Mesenchymal stem cell (in vitro differentiated cells and primary cell): Measurements from ENCODE around the gene SEMG1.

Experiments used
- DNase-seq: peaks from one replicate; pipeline ENCODE4 v3.0.0-alpha.2; 2013
- H2AFZ ChIP-seq: one replicate; pipeline ENCODE4 v1.6.1; 2013; ENCODE audit warnings: low read depth, mild to moderate bottlenecking, control low read depth, inconsistent platforms, low read length, moderate library complexity
- H2AK5ac ChIP-seq: 2 replicates; pipeline ENCODE4 v1.6.1; 2013; ENCODE audit warnings: low read length, moderate library complexity, mild to moderate bottlenecking, inconsistent platforms; ENCODE audit not compliant: severe bottlenecking
- H2BK120ac ChIP-seq: one replicate; pipeline ENCODE4 v1.6.1; 2013; ENCODE audit warnings: low read depth, mild to moderate bottlenecking, inconsistent platforms, low read length, moderate library complexity
- H2BK12ac ChIP-seq, 2 experiments: one replicate each; pipeline ENCODE4 v1.6.1; 2013; ENCODE audit warnings: inconsistent platforms in 2 of 2, low read length in 2 of 2, mild to moderate bottlenecking in 2 of 2, moderate library complexity in 2 of 2, control low read depth in 1 of 2
- H2BK15ac ChIP-seq: one replicate; pipeline ENCODE4 v1.6.1; 2013; ENCODE audit warnings: mild to moderate bottlenecking, low read depth, inconsistent platforms; ENCODE audit not compliant: poor library complexity, severe bottlenecking
- H2BK5ac ChIP-seq: 2 replicates; pipeline ENCODE4 v1.6.1; 2013; ENCODE audit warnings: low read depth, mild to moderate bottlenecking, low read length, control low read depth, inconsistent platforms; ENCODE audit not compliant: poor library complexity, severe bottlenecking
- H3K14ac ChIP-seq, 2 experiments: one replicate each; pipeline ENCODE4 v1.6.1; 2013; ENCODE audit warnings: inconsistent platforms in 2 of 2, low read length in 2 of 2, control low read depth in 1 of 2, mild to moderate bottlenecking in 1 of 2, moderate library complexity in 1 of 2
- H3K18ac ChIP-seq, 2 experiments: one replicate each; pipeline ENCODE4 v1.6.1; 2013; ENCODE audit warnings: inconsistent platforms in 2 of 2, low read length in 2 of 2, control low read depth in 1 of 2, low read depth in 1 of 2, mild to moderate bottlenecking in 1 of 2
- H3K23ac ChIP-seq, 2 experiments: one replicate each; pipeline ENCODE4 v1.6.1; 2013; ENCODE audit warnings: inconsistent platforms in 2 of 2, low read length in 2 of 2, mild to moderate bottlenecking in 2 of 2, moderate library complexity in 2 of 2, control low read depth in 1 of 2
- H3K27ac ChIP-seq: 2 replicates; pipeline ENCODE4 v1.5.1; 2013; ENCODE audit warnings: mild to moderate bottlenecking, moderate library complexity, low read length, control low read depth, inconsistent platforms; ENCODE audit not compliant: poor library complexity, severe bottlenecking
- H3K27me3 ChIP-seq, 2 experiments: 2 replicates each; pipeline versions ENCODE4 v1.6.1 to v1.7.0; 2013; ENCODE audit warnings: low read length in 2 of 2, mild to moderate bottlenecking in 2 of 2, moderate library complexity in 2 of 2, control low read depth in 1 of 2, inconsistent platforms in 1 of 2; ENCODE audit not compliant: control insufficient read depth in 1 of 2, insufficient read depth in 1 of 2
- H3K36me3 ChIP-seq, 2 experiments: 2 replicates each; pipeline versions ENCODE4 v1.6.1 to v1.7.0; 2013; ENCODE audit warnings: low read length in 2 of 2, control low read depth in 1 of 2, inconsistent platforms in 1 of 2, low read depth in 1 of 2, mild to moderate bottlenecking in 1 of 2; ENCODE audit not compliant: insufficient read depth in 2 of 2, control insufficient read depth in 1 of 2
- H3K4ac ChIP-seq, 2 experiments: one replicate each; pipeline ENCODE4 v1.6.1; 2013; ENCODE audit warnings: inconsistent platforms in 2 of 2, low read length in 2 of 2, mild to moderate bottlenecking in 2 of 2, moderate library complexity in 2 of 2, control low read depth in 1 of 2, low read depth in 1 of 2
- H3K4me1 ChIP-seq: 2 replicates; pipeline ENCODE4 v1.6.1; 2013; ENCODE audit warnings: low read depth, low read length, control low read depth; ENCODE audit not compliant: control insufficient read depth, insufficient read depth
- H3K4me2 ChIP-seq: 2 replicates; pipeline ENCODE4 v1.6.1; 2013; ENCODE audit warnings: low read length, mild to moderate bottlenecking, inconsistent platforms; ENCODE audit not compliant: poor library complexity, severe bottlenecking
- H3K4me3 ChIP-seq, 2 experiments: 2 replicates each; pipeline versions ENCODE4 v1.5.1 to v1.7.0; 2013; ENCODE audit warnings: low read length in 2 of 2, mild to moderate bottlenecking in 2 of 2, control low read depth in 1 of 2, low read depth in 1 of 2; ENCODE audit not compliant: insufficient read depth in 1 of 2
- H3K79me1 ChIP-seq: replicated peaks from 2 replicates; pipeline ENCODE4 v1.6.1; 2013; ENCODE audit warnings: mild to moderate bottlenecking, control low read depth, low read length, inconsistent platforms; ENCODE audit not compliant: poor library complexity, severe bottlenecking
- H3K9ac ChIP-seq: 2 replicates; pipeline ENCODE4 v1.7.0; 2013; ENCODE audit warnings: mild to moderate bottlenecking, low read length, moderate library complexity
- H3K9me3 ChIP-seq: 2 replicates; pipeline ENCODE4 v1.7.0; 2013; ENCODE audit warnings: mild to moderate bottlenecking, low read length; ENCODE audit not compliant: control insufficient read depth
- H4K8ac ChIP-seq: one replicate; pipeline ENCODE4 v1.6.1; 2013; ENCODE audit warnings: inconsistent platforms, mild to moderate bottlenecking, low read length, moderate library complexity
- H4K91ac ChIP-seq: one replicate; pipeline ENCODE4 v1.6.1; 2013; ENCODE audit warnings: mild to moderate bottlenecking, low read length, inconsistent platforms
- WGBS: methylation state at CpG from one replicate; pipeline ENCODE4 v1.1.7; 2013; ENCODE audit warnings: mixed read lengths; 5-methylcytosine and 5-hydroxymethylcytosine counted together

SEMG1 gene

GRCh38 chr20:45189861-45190260 lies 17.0 kb upstream of the SEMG1 start:
- Histone ChIP-seq H3K9ac (no peak overlapping the region), H2BK12ac (no peak overlapping the region), H3K36me3 (no peaks in the 10 kb centered on the region), H2AK5ac (no peak overlapping the region), H2AFZ (no peak overlapping the region), H4K91ac (no peak overlapping the region), H3K27me3 (peaks cover 0 to 45% of the 10 kb centered on the region in 2 experiments), H2BK120ac (no peak overlapping the region), H3K27ac (no peak overlapping the region), H3K4me3 (no peak overlapping the region), H2BK5ac (no peak overlapping the region), H3K14ac (no peak overlapping the region), H2BK15ac (no peak overlapping the region), H3K23ac (no peak overlapping the region), H4K8ac (no peak overlapping the region), H3K9me3 (no peaks in the 10 kb centered on the region), H3K18ac (no peak overlapping the region), H3K79me1 (no peaks in the 10 kb centered on the region), H3K4ac (no peak overlapping the region), H3K4me2 (no peak overlapping the region), H3K4me1 (no peaks in the 10 kb centered on the region)
- DNase-seq: no peak
- 67% methylated on average over 3 of the region's 3 CpGs for WGBS

- Histone ChIP-seq H3K9me3 (peaks cover 2% of the 10 kb centered on the region), H2AFZ (no peak overlapping the region), H3K14ac (no peak overlapping the region), H2BK5ac (no peak overlapping the region), H2AK5ac (no peak overlapping the region), H4K8ac (no peak overlapping the region), H3K18ac (no peak overlapping the region), H3K27ac (no peak overlapping the region), H3K23ac (no peak overlapping the region), H2BK15ac (no peak overlapping the region), H3K79me1 (no peaks in the 10 kb centered on the region), H3K4me1 (no peaks in the 10 kb centered on the region), H3K4ac (no peak overlapping the region), H3K4me3 (no peak overlapping the region), H3K4me2 (no peak overlapping the region), H4K91ac (no peak overlapping the region), H3K27me3 (peaks cover 0 to 43% of the 10 kb centered on the region in 2 experiments), H3K9ac (no peak overlapping the region), H2BK12ac (no peak overlapping the region), H2BK120ac (no peak overlapping the region), H3K36me3 (no peaks in the 10 kb centered on the region)
- DNase-seq: no peak
- no CpG with 5 or more reads among the region's 3 CpGs for WGBS
Measured at GRCh38 chr20:45191926-45192325, 14.9 kb upstream of the SEMG1 start.

GRCh38 chr20:45193331-45193730 lies 13.5 kb upstream of the SEMG1 start:
- no peak overlapping the region for H2BK15ac ChIP-seq
- no peak overlapping the region for H3K18ac ChIP-seq
- no peak overlapping the region for H3K4ac ChIP-seq
- H3K27ac ChIP-seq: no peak overlapping the region
- no peaks in the 10 kb centered on the region for H3K79me1 ChIP-seq
- no peak overlapping the region for H3K14ac ChIP-seq
- no peak overlapping the region for H2BK12ac ChIP-seq
- H2BK5ac ChIP-seq: no peak overlapping the region
- no peak overlapping the region for H4K8ac ChIP-seq
- H3K9ac ChIP-seq: no peak overlapping the region
- H3K36me3 ChIP-seq: no peaks in the 10 kb centered on the region
- H2BK120ac ChIP-seq: no peak overlapping the region
- peaks cover 2 to 40% of the 10 kb centered on the region in 2 experiments for H3K27me3 ChIP-seq
- H3K23ac ChIP-seq: no peak overlapping the region
- WGBS: 67% methylated on average over 2 of the region's 2 CpGs
- H3K9me3 ChIP-seq: peaks cover 4% of the 10 kb centered on the region
- no peak overlapping the region for H4K91ac ChIP-seq
- H3K4me3 ChIP-seq: no peak overlapping the region
- H2AFZ ChIP-seq: no peak overlapping the region
- H3K4me1 ChIP-seq: no peaks in the 10 kb centered on the region
- no peak overlapping the region for H3K4me2 ChIP-seq
- H2AK5ac ChIP-seq: no peak overlapping the region
- no peak for DNase-seq

DNA sequence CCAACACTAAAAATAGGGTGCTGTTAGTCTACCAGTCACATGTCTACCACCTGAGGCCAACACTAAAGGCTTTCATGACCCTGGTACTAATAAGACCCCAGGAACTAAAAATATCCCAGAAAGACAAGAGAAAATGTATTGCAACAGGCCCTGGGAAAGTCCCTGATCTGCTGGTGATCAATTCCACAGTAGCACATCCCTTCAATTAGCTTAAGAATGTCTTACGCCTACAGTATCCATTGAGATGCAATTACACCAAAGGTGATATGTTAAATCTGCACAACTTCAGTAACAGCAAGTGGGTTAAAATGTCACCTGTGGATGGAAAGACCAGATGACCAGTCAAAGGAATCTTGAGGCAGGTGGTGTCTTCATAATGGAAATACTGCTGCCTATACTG lies 3.1 kb downstream of the SEMG1 start:
- Histone ChIP-seq H3K79me1 (no peaks in the 10 kb centered on the region), H2BK15ac (no peak overlapping the region), H4K91ac (no peak overlapping the region), H3K9ac (no peak overlapping the region), H3K36me3 (no peaks in the 10 kb centered on the region), H3K23ac (no peak overlapping the region), H3K4ac (no peak overlapping the region), H2AK5ac (no peak overlapping the region), H3K4me2 (no peak overlapping the region), H3K27me3 (peaks cover 0 to 56% of the 10 kb centered on the region in 2 experiments), H2BK120ac (no peak overlapping the region), H3K4me3 (no peak overlapping the region), H4K8ac (no peak overlapping the region), H3K27ac (no peak overlapping the region), H3K9me3 (no peaks in the 10 kb centered on the region), H3K14ac (no peak overlapping the region), H2AFZ (no peak overlapping the region), H2BK12ac (no peak overlapping the region), H2BK5ac (no peak overlapping the region), H3K18ac (no peak overlapping the region), H3K4me1 (no peaks in the 10 kb centered on the region)
- no peak for DNase-seq
- no CpG with 5 or more reads among the region's 1 CpG for WGBS
